ENCODE measurements around the gene SMCO4.
"Not testable (repeated sequence)": the region's sequence is repeated elsewhere in the genome, so short reads cannot be mapped to it uniquely, and the experiment has no call there.

SMCO4 gene

DNA sequence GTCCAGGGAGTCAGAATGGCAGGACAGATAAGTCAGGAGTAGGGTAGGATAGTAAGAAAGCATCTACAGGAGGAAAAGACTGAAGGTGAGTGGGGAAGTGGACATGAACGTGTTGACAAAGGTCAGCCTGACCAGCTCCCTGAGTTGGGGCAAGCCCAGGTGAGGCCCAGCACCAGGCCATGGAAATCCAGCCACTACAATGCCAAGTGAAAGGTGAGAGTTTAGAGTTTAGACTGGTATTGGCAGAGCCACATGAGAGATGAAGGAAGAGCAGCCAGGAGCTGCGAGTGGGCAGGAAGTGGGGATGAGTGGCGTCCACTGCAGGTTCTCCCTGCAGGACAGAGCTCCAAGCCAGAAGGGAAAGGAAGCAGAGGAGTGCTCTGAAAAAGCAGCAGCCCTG, 16.5 kb upstream of the SMCO4 start:
- FAIRE-seq, result no peak

DNA sequence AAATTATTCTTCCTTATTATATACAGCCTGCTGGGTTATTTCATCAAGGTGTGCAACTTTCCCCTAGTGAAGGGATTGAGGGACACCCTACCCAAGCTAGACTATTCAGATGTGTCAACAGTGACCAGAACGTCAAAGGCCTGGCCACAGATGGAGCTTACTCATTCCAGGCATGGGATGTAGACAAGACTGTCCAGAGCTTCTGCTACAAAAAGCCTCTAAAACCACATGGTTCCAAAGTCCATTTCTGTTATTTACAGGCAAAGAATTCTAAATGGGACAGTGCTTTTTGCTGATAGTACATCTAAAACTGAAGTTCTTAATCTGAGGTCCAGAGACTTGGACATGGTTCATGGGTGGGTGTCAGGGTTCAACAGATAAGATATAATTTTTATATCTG, 9.7 kb upstream of the SMCO4 start:
- no peak for FAIRE-seq

DNA sequence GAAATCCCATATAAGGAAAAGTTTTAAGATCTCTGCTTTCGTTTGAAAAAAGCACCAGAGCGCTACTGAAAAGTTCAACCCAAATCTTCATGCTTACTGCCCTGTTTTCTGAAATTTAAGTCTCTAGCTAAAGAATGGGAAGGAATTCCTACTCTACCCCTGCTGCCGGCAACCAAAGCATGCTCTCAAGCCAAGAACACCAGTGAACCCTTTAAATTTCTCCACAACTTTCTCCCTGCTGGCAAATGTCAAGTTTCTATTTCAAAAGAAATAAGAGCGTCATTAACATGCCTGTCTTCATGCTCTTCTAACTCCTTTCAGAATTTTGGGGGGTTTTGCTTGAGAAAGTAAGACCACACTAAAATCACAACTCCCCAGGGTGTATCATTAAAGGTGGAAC, 6.8 kb upstream of the SMCO4 start:
- FAIRE-seq, result no peak

DNA sequence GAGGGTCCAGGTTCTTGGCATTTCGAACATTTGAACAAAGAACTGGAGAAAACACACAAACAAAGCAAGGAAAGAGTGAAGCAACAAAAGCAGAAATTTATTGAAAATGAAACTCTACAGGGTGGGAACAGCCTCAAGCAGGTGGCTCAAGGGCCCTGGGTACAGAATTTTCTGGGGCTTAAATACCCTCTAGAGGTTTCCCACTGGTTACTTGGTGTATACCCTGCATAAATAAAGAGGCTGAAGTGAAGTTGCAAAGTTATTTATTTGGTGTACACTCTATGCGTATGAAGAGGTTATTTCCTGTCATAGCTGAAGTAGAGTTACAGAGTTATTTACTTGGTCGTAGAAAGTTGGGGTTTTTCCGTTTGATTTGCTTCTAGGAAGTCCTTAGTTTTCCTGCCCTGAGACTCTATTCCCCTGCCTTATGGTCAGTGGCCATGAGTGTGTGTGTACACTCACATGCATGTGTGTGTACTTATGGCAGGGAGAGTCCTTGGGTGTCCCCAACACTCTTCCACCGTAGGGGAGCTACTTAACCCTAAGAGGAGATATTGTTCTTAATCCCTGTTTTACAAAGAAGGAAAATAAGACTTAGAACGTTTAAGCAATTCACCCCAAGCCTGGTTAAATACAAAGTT, 5.6 kb upstream of the SMCO4 start:
- no peak for FAIRE-seq

DNA sequence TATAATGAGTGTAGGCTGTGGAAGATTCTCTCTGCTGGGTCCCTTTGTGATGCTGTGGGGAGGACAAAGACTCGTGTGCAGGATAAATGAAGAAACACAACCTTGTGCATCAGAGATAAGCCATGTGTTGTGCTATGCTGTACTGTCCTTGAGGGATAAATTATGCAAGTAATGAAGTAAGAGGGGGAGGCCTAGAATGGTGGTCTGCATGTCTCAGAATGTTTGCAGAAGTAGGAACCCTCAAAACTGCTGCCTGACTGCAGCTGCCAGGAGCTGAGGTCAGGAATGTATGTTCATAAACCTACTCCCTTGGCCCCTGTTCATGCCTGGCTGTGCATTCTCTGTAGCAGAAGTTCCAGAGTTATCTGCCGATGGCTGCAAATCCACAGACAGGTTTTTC, 4.6 kb upstream of the SMCO4 start:
- FAIRE-seq, result no peak

DNA sequence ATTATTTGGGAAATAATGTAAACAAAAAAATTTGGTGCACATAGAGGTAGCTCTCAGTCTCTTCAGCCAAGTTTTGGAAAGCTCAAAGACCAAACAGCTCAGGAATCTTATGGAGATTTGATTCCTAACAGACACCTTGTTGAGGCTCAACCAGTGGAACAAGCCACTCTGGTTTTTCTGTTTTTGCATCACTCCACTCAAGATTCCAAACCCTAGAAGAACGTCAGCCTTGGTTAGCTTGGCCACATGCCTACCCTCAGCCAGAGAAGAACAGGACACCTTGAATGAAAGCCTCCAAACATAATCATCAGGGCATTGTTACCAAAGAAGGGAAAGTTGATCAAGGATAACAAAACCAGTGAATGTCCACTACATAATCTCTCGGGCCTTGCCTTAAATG, 3.8 kb upstream of the SMCO4 start:
- no peak for FAIRE-seq

DNA sequence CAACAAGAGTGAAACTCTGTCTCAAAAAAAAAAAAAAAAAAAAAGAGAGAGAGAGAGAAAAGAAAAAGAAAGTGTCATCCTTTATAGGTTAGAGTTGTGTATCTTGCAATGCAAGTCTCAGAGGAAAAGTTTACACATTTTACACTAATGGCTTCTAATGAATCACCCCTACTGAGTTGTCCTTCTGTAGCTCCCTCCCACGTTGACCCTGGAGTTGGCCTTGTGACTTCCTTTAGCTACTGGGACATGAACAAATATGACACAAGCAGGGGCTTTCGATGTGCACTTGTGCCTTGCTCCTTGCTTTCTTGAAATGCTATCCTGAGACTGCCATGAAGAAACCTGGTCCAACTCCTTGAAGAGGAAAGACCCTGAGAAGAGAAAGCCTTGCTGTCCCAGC, 2.4 kb upstream of the SMCO4 start:
- no peak for FAIRE-seq

DNA sequence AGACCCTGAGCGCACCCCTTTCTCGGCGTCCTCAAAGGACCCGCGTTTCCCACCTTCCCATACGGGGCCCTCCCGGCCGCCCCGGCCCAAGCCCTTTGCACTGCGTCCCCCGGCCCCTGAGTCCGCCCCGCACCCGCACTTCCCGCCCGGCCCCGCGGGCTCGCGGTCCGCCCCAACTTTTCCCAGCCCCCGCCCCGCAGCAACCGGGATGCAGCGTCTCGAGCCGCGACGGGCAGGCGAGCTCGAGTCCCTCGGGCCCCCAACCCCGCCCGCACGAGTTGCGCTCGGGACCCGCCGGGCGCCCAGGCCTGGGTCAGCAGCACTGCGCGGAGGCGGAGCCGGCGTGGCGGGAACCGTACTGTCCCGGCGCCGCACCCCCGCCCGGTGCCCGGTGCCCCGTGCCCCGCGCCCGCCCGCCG, 371 bp downstream of the SMCO4 start:
- no peak for FAIRE-seq

DNA sequence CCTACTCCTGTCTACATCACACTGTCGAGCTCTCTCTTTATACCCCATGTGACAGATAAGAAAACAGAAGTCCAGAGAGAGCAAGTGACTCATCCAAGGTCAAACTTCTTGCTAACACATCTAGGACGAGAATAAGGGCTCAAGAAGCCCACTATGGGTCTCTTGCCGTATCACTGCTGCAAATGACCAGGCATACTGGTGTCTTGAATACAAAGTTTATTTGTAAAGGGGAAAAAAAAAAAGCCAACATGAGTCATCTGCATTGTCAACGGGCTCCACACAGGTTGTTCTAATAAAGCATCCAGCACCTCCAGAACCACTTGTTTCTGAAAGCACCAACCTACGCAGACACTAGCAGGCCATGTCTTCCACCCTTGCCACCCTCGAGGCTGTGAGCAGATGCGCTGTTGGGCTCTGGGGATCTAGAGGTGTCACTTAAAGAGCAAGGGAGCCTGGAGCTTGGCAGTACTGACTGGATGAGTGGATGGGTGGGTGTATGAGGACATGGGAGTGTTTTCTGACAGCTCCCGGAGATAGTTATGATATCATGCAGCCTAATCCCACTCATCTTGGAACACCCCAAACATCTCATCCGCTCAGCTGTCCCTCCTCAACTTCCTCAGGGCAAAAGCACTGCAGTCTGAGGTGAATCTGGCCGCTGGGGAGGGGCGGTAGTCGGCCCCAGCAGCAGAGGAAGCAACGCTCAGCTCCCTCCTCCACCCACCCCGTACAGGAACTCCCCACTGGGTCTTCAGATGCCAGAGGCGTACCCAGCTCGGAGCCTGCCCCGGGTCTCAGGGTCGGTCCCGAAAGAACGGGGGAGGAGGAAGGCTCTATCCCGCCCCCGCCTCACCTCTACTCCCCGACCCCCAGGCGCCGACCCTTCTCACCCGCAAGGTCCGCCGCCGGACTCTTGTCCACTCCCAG, 1.0 kb downstream of the SMCO4 start:
- FAIRE-seq, result no peak

DNA sequence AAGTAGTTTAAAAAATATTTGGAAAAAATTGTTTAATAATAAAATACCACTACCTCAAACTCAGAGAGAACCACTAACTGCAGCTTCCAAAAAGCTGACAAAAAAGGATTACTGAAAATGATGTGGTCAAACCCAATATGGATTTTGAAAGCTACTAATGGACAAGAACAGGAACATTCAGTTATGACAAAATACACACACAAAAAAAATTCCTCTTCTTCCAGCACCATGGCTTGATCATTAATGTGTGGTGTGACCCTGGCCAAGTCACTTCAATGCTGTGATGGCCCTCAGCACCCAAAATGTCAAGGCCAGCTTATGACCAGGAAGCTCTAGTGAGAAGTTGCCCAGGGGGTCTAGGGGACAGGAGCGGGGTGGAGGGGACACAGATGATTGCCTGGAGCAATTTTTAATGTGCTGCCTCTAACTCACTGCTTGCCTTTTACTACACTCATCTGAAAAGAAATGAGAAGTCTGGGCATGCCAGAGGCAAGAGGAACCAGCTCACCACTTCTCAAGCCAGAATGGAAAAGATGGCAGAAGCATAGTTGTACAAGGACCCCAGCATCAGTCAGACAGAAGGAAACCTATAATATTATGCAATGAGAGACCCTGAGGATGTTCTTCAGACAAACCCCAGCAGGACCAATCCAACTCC, 2.2 kb downstream of the SMCO4 start:
- FAIRE-seq, result no peak

DNA sequence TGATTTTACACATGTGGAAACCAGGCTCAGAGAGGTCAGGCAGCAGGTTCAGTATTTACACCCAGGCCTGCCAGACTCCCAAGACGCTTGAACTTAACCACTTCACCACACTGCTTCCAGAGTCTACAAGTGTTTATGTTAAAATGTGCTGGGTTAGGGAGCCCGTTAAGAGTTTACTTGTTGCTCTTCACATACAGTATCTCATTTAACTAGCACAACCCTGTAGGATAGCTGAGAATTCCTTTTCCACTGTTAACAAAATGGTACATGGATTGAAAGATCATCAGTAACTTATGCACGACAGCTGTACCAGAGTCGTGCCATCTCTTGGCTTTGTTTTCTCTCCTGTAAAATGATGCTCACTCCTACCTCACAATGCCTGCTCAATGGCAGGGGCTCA, 2.9 kb downstream of the SMCO4 start:
- FAIRE-seq, result no peak

DNA sequence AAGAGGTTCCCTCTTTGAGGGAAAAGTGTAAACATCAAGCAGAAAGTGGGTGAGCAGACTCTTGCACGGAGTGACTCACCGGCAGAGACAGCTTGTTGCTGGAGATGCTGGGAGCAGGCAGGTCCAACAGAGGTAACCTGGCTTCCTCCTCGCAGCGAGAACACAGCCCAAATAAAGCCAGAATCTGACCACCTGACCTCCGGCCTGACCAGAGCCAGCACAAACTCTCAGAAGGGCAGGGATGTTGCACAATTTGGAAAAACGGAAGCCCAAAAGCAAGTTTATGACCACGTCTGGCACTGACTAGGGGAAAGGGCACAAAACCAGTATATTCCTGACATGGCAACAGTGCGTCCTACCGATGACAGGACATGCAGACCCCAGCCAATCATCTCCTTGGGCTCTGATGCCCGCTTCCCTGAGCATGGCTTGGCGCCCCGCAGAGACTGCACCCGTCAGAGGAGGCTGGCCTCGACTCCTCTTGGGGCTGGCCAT, 5.4 kb downstream of the SMCO4 start:
- FAIRE-seq, result no peak

DNA sequence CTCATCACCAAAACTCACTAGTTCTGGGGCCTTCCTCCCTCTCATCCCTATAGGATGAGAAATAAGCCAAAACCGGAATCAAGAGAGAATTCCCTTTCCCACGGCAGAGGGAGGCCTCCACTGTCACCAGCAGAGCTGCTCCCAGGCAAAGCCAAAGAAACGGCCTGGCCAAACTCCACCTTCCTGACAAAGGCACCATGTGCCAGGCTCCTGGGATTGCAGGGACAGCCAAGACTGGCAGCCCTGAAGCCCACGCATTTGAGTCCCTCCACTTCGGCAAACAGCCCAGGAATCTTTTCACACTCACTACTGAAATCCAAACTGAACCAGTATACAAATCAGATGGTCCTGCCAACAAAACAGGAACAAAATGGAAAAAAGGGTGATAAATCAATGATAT, 6.1 kb downstream of the SMCO4 start:
- FAIRE-seq, result no peak

DNA sequence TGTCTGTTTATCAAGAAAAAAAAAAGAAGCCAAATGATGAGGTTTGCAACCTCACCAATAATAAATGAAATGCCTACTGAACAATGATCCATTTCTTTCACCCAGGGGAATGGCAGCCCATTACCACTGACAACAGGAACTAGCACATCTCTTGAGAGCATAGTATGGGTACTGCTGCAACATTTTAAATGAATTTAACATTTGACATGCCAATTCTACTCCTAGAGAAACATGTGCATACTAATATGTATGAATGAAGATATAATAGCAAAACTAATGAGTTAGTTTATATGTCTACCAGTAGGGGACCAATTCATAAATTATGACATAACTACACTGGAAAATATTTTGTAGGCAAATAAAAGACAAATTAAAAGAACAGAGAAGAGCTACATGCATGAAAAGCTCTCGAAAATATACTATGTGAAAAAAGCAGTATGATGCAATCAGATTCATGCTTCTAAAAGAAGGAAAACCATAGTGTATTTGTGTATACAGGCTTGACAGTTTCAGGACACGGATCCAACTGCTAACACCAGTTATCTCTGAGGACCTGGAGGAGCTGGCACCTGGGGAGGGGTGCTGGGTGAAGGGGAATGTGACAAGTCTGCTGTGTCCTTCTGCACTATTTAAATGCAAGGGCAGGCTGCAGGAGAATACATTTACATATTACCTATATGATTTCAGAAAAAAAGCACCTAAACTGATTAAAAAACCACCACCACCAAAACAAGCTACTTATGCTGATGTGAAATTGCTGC, 6.9 kb downstream of the SMCO4 start:
- no peak for FAIRE-seq

DNA sequence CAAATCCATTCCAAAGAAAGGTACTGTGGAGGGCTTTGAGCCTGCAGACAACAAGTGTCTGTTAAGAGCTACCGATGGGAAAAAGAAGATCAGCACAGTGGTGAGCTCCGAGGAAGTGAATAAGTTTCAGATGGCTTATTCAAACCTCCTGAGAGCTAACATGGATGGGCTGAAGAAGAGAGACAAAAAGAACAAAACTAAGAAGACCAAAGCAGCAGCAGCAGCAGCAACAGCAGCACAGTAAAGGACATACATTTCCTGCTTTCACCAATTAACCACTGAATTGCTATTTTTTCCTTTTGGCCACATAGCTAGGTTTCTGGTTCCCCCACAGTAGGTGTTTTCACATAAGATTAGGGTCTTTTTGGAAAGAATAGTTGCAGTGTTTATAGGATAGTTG, 7.6 kb downstream of the SMCO4 start:
- not testable (repeated sequence) for FAIRE-seq

DNA sequence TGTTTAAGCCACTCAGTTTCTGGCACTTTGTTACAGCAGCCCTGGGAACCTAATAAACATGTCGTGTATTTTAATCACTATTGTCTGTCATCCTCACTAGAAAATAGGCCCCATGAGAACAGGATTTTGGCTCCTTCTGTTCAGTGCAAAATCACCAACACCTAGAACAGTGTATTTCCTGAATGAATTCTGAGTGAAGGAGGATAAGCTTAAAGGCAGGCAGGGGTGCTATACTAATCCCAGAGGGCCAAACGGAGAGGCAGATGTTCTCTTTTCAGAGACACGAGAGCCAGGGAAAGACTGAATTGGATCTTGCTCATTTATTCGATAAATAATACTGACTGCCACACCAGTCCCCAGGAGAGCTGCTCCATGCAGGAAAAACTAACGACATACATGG, 10.4 kb downstream of the SMCO4 start:
- no peak for FAIRE-seq

DNA sequence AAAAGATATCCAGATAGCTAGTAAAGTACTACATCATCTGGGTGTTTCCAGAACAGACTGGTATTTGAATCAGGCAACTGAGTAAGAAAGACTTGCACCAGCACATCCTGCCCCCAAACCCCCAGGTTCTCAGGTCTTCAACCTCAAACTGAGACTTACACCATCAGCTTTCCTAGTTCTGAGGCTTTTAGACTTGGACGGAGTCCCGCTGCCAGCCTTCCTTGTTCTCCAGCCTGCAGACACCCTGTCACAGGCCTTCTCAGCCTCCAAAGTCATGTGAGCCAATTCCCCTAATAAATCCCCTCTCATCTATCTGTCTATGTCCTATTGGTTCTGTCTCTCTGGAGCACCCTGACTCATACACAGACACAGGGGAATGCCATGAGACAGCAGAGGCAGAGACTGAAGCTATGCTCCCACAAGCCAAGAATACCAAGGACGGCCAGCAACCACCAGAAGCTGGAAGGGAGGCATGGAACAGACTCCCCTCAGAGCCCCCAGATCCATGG, 10.9 kb downstream of the SMCO4 start:
- no peak for FAIRE-seq

DNA sequence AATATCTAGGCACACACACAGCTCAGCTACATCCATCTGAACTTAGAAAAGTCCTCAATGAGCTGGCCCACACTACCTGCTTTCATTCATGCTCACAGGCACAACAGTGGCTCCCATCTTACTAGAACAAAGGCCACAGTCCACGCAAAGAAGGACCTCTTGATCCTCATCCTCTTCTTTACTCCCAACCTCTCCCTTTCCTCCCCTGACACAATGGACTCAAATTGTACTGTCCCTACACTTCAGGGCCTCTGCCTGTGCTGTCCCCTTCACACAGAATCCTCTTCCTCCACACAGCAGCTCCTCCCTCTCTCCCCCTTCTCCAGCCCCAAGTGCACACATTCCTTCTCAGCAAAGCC, 12.7 kb downstream of the SMCO4 start:
- no peak for FAIRE-seq

DNA sequence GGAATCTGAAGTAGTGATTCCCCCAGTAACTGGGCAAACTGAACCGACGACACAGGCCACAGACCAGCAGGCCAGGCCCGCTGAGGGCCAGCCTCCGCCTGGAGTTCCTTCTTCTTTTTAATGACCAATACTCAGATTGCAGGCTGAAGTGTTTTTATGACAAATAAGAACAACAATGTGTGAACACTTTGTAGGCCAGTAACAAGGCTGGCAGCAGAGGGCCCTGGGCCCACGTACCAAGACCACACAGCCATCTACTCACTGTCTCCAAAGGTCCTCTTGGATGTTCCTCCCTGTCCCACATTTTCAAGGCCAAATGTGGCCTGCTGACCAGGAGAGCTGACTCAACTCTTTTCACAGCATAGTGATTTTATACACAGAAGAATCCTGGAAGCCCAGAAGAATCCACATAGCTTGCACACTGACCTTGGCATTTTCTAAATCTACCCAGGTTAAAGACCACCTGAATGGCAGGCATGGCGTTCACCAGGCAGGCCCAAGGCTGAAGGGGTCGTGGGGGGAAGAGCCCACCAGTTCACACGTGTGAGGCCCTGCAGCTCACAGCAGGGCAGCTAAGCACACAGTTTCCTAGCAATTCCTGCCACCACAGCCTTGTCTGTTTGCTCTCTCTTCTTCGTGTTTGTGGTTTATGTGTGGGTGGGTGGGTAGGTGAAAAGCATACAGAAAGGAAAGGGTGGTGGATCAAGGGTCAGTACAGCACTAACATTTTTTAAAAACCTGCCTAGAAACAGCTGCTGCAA, 13.3 kb downstream of the SMCO4 start:
- FAIRE-seq, result no peak

DNA sequence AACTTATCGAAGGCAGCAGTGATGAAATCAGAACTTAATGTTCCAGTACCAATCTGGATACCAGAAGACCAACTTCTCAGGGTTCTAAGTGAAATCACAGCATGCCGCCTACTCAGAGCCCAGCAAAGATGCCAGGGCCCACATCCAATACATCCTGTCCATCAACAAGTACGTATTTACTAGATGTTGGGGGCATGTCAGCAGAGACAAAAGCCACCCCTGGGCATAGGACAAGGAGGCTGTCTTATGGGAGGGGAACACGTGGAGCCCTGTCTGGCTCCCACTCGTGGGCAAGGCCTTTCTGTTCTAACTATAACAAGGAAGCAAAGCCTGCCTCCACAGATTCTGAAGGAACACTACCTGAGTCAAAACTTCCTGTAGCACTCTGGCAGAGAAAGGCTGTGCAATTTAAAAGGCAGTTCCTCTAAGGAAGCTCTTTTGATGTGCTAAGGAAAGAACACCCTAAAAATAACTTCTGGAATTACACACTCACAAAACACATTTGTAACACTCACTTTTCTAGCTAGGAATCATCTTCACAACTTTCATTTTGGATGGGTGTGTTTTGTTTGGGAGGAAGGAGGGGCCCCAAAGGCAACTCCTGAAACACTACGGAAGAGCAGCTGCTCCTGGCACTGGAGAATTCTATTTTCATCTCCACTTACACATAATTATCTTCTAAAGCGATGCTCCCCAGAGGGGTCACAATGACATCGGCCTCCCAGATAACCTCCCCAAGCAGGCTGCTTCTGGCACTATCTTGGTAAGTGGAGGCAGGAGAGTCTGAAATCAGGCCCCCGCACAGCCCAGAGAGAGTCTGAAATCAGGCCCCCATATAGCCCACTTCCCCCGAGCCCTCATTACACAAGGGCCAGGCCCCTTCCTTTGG, 14.2 kb downstream of the SMCO4 start:
- no peak for FAIRE-seq

DNA sequence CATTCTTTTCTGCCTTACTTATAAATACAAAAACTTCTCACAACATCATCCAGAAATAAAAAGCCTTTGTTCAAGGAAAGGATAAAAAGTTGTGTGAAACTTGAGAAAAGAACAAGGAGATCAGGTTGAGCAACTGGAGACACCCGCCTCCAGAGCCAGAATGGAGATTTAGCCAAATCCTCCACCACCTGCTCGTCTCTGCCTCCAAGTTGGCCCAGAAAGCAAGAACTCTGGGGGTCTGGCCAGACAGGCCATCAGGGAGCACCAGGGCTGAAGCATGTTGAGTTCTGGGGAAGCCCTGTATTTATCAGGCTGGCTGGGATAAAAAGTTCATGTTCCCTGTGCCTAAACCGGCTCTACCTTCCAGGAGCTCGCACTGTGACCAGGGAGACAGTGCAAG, 14.9 kb downstream of the SMCO4 start:
- no peak for FAIRE-seq
